CD4-positive, alpha-beta T cell (primary cell): Measurements from ENCODE around the gene AGK. TPM values are rescaled to one million over a fixed set of nuclear protein-coding genes. Genes with fewer than 3 reads are reported as not detected.

Experiments
- ATAC-seq: fragments of 200-7000 bp; cut with Tn5 transposase; one replicate; pipeline ENCODE4 v1.10.0; 2022; ENCODE audit warnings: mild to moderate bottlenecking; ENCODE audit not compliant: poor library complexity
- CTCF ChIA-PET: fragments of 350-600 bp; sonication (Branson Sonifier 250); formaldehyde crosslinking; loops from one replicate; lab custom pipeline; 2021; ENCODE audit warnings: antibody characterized with exemption, inconsistent platforms; lab: Charles Lee
- POLR2A ChIA-PET: fragments of 350-600 bp; sonication (Branson Sonifier 250); formaldehyde crosslinking; loops from one replicate; lab custom pipeline; 2021; ENCODE audit warnings: antibody characterized with exemption, inconsistent platforms; lab: Charles Lee
- DNase-seq, 14 experiments: peaks; one replicate each; pipeline ENCODE4 v3.0.0-alpha.2; 2013 to 2020; ENCODE audit warnings: mixed read lengths in 2 of 14
- H3K27ac ChIP-seq, 2 donors: one replicate each; pipeline versions ENCODE4 v1.5.1 to v1.7.0; 2013; ENCODE audit warnings: low read length in 2 of 2, low read depth in 1 of 2, mild to moderate bottlenecking in 1 of 2
- H3K27me3 ChIP-seq, 2 experiments: 1 replicate in 1 of 2; 2 replicates in 1 of 2; pipeline versions ENCODE4 v1.6.1 to v1.7.0; 2013; ENCODE audit warnings: low read length in 2 of 2, control low read depth in 1 of 2, mild to moderate bottlenecking in 1 of 2, moderate library complexity in 1 of 2; ENCODE audit not compliant: insufficient read depth in 2 of 2, control insufficient read depth in 1 of 2
- H3K36me3 ChIP-seq: one replicate; pipeline ENCODE4 v1.6.1; 2013; ENCODE audit warnings: low read length, control low read depth; ENCODE audit not compliant: insufficient read depth
- H3K4me1 ChIP-seq: one replicate; pipeline ENCODE4 v1.6.1; 2013; ENCODE audit warnings: low read length, control low read depth; ENCODE audit not compliant: insufficient read depth
- H3K4me3 ChIP-seq: one replicate; pipeline ENCODE4 v1.5.1; 2013; ENCODE audit warnings: mild to moderate bottlenecking, low read length, moderate library complexity
- H3K9me3 ChIP-seq, 2 experiments: 1 replicate in 1 of 2; 2 replicates in 1 of 2; pipeline versions ENCODE4 v1.6.1 to v1.7.0; 2013; ENCODE audit warnings: low read length in 2 of 2, mild to moderate bottlenecking in 2 of 2, control low read depth in 1 of 2, moderate library complexity in 1 of 2; ENCODE audit not compliant: control insufficient read depth in 1 of 2, insufficient read depth in 1 of 2
- H3K27ac Mint-ChIP-seq: one replicate; pipeline ENCODE4 v1.8.0; 2020; ENCODE audit warnings: mixed read lengths
- H3K27me3 Mint-ChIP-seq: one replicate; pipeline ENCODE4 v1.8.0; 2021; ENCODE audit warnings: mixed read lengths
- H3K36me3 Mint-ChIP-seq: one replicate; pipeline ENCODE4 v1.8.0; 2021; ENCODE audit warnings: low read depth, mixed read lengths
- H3K4me1 Mint-ChIP-seq: one replicate; pipeline ENCODE4 v1.8.0; 2021; ENCODE audit warnings: low read depth, mixed read lengths
- H3K4me3 Mint-ChIP-seq: one replicate; pipeline ENCODE4 v1.8.0; 2020; ENCODE audit warnings: mild to moderate bottlenecking, mixed read lengths
- H3K9me3 Mint-ChIP-seq: one replicate; pipeline ENCODE4 v1.8.0; 2020; ENCODE audit warnings: mixed read lengths
- CTCF ChIP-seq: fragments of 200-600 bp; IDR thresholded peaks from one replicate; pipeline ENCODE4 v1.8.0; 2022; ENCODE audit warnings: antibody characterized with exemption, mild to moderate bottlenecking
- intact Hi-C, 2 experiments: fragments of 100-400 bp; cut with DNase I in 1 of 2; cut with micrococcal nuclease in 1 of 2; formaldehyde crosslinking; loops; one replicate each; pipeline versions ENCODE4 v1.15.1 to v1.9.0; 2023 to 2025; cut with DNase I, micrococcal nuclease
- total RNA-seq, 174 experiments: library from RNA in 2 of 174; stranded (reverse) in 2 of 174; gene quantifications; one replicate each; pipeline ENCODE4 v1.2.3 and lab custom pipeline; 2021 to 2026

AGK gene
- total RNA-seq, 2 experiments from 2014 or later = 18.9 to 20.5 TPM

- Histone ChIP-seq H3K4me1 (no peaks in the 10 kb centered on the region), H3K4me3 (no peak overlapping the region), H3K36me3 (peaks cover 3% of the 10 kb centered on the region), H3K27me3 (no peaks in the 10 kb centered on the region), H3K9me3 (no peaks in the 10 kb centered on the region), H3K27ac (no peak overlapping the region)
- Mint-ChIP-seq H3K27ac (no peak overlapping the region), H3K4me3 (no peak overlapping the region), H3K9me3 (no peaks in the 10 kb centered on the region), H3K4me1 (no peaks in the 10 kb centered on the region), H3K36me3 (peaks cover 60% of the 10 kb centered on the region), H3K27me3 (no peaks in the 10 kb centered on the region)
- DNase-seq = no peak
- POLR2A ChIA-PET = no interaction called here
- CTCF ChIA-PET = no interaction called here
- ATAC-seq = no peak
- intact Hi-C loops = no loop called here
- TF ChIP-seq CTCF = no peak
Measured at GRCh38 chr7:141584935-141585334, 33.7 kb downstream of the AGK start.

GRCh38 chr7:141585592-141586510 is 34.6 kb downstream of the AGK start:
- Histone ChIP-seq H3K4me3 (no peak overlapping the region), H3K9me3 (no peaks in the 10 kb centered on the region), H3K4me1 (no peaks in the 10 kb centered on the region), H3K27me3 (no peaks in the 10 kb centered on the region), H3K27ac (no peak overlapping the region), H3K36me3 (peaks cover 3% of the 10 kb centered on the region)
- DNase-seq = no peak
- Mint-ChIP-seq H3K4me1 (no peaks in the 10 kb centered on the region), H3K4me3 (no peak overlapping the region), H3K27ac (no peak overlapping the region), H3K9me3 (no peaks in the 10 kb centered on the region), H3K36me3 (peaks cover 69% of the 10 kb centered on the region), H3K27me3 (no peaks in the 10 kb centered on the region)
- CTCF ChIA-PET = no interaction called here
- intact Hi-C loops = no loop called here
- TF ChIP-seq CTCF = no peak
- POLR2A ChIA-PET = no interaction called here
- ATAC-seq = no peak

- no peaks in the 10 kb centered on the region for H3K27me3 ChIP-seq
- POLR2A ChIA-PET = no interaction called here
Measured at GRCh38 chr7:141586878-141587277, 35.7 kb downstream of the AGK start.

More at GRCh38 chr7:141586878-141587277, 35.7 kb downstream of the AGK start:
- no peaks in the 10 kb centered on the region for H3K4me1 ChIP-seq
- TF ChIP-seq CTCF = no peak
- H3K4me3 ChIP-seq = no peak overlapping the region
- no peaks in the 10 kb centered on the region for H3K4me1 Mint-ChIP-seq
- H3K9me3 ChIP-seq = no peaks in the 10 kb centered on the region
- no peaks in the 10 kb centered on the region for H3K27me3 Mint-ChIP-seq
- H3K4me3 Mint-ChIP-seq = no peak overlapping the region
- CTCF ChIA-PET = no interaction called here
- intact Hi-C loops = no loop called here
- H3K27ac ChIP-seq = no peak overlapping the region
- H3K36me3 ChIP-seq = peaks cover 3% of the 10 kb centered on the region
- no peak overlapping the region for H3K27ac Mint-ChIP-seq
- no peaks in the 10 kb centered on the region for H3K9me3 Mint-ChIP-seq
- H3K36me3 Mint-ChIP-seq = peaks cover 74% of the 10 kb centered on the region
- no peak for ATAC-seq
- peak in 1 of 14 experiments; percentile 21 for DNase-seq
